ENCODE results near the gene AGPAT4. TPM values are rescaled to one million over a fixed set of nuclear protein-coding genes. Genes with fewer than 3 reads are reported as not detected.

Gene AGPAT4
- polyA plus RNA-seq, 1 of the 3 experiments (the other 2 are of a cell fraction), result 3.9 TPM

DNA sequence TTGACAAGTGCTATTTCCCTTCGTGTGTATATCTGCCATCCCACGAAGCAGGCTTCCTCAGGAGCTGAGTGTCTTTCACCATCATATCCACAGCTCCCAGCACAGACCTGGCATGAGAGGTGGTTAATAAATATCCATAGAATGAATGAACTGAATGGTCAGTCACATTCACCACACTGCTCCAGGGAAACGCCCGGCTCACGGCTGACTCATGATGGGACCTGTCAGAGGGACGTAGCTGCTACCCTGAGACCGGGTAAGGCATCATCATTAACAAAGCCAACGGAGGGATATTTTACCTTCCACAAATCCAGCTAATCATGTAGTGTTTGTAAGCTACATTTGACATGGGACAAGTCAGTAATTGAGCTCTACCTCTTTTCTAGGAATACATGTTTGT, 12.5 kb downstream of the AGPAT4 start (continued):
- TF ChIP-seq, protein P1, sequence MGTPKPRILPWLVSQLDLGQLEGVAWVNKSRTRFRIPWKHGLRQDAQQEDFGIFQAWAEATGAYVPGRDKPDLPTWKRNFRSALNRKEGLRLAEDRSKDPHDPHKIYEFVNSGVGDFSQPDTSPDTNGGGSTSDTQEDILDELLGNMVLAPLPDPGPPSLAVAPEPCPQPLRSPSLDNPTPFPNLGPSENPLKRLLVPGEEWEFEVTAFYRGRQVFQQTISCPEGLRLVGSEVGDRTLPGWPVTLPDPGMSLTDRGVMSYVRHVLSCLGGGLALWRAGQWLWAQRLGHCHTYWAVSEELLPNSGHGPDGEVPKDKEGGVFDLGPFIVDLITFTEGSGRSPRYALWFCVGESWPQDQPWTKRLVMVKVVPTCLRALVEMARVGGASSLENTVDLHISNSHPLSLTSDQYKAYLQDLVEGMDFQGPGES (IDR thresholded peaks at IDR 0.05; ENCODE audit: low read depth, low read length), result no peak
- TF ChIP-seq MXI1 (IDR thresholded peaks at IDR 0.05; ENCODE audit: low read depth, low read length), result no peak
- no peak for TF ChIP-seq GABPA (IDR thresholded peaks at IDR 0.05; ENCODE audit: low read depth)
- TF ChIP-seq FOXJ3 (CRISPR knock-in tag; IDR thresholded peaks at IDR 0.05), result no peak
- TF ChIP-seq, protein P2, sequence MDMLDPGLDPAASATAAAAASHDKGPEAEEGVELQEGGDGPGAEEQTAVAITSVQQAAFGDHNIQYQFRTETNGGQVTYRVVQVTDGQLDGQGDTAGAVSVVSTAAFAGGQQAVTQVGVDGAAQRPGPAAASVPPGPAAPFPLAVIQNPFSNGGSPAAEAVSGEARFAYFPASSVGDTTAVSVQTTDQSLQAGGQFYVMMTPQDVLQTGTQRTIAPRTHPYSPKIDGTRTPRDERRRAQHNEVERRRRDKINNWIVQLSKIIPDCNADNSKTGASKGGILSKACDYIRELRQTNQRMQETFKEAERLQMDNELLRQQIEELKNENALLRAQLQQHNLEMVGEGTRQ (IDR thresholded peaks at IDR 0.05; ENCODE audit: borderline replicate concordance, low read depth, low read length), result no peak
- no peak for TF ChIP-seq RCOR1 (IDR thresholded peaks at IDR 0.05; ENCODE audit: low read length)
- TF ChIP-seq, protein P3, sequence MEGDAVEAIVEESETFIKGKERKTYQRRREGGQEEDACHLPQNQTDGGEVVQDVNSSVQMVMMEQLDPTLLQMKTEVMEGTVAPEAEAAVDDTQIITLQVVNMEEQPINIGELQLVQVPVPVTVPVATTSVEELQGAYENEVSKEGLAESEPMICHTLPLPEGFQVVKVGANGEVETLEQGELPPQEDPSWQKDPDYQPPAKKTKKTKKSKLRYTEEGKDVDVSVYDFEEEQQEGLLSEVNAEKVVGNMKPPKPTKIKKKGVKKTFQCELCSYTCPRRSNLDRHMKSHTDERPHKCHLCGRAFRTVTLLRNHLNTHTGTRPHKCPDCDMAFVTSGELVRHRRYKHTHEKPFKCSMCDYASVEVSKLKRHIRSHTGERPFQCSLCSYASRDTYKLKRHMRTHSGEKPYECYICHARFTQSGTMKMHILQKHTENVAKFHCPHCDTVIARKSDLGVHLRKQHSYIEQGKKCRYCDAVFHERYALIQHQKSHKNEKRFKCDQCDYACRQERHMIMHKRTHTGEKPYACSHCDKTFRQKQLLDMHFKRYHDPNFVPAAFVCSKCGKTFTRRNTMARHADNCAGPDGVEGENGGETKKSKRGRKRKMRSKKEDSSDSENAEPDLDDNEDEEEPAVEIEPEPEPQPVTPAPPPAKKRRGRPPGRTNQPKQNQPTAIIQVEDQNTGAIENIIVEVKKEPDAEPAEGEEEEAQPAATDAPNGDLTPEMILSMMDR (IDR thresholded peaks at IDR 0.05), result no peak

DNA sequence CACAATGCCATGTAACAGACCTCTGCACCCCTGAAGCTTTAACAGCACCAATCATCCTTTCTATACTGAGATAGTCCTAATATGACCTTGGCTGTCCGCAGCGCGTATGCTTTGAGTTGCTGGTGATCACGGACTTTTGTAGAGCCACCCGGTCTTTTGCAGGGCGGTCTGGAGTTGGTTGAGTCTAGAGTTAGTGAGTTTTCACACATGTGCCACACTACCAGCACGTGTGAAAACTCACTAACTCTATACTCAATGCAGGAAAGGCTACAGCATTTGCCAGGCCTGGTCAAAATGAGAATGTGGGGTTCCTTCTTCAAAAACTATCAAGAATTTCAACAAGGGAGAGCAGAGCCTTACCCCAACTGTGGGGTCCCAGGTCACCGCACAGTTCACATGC, 14.6 kb downstream of the AGPAT4 start:
- DNase-seq, result no peak
- ChIA-PET POLR2A (no interaction called here), CTCF (interaction anchor here (2.3 kb wide), 1 partner anchor 10 kb away, joined by 7 read pairs; no protein-coding TSS in a partner anchor)
- TF ChIP-seq, protein P4, sequence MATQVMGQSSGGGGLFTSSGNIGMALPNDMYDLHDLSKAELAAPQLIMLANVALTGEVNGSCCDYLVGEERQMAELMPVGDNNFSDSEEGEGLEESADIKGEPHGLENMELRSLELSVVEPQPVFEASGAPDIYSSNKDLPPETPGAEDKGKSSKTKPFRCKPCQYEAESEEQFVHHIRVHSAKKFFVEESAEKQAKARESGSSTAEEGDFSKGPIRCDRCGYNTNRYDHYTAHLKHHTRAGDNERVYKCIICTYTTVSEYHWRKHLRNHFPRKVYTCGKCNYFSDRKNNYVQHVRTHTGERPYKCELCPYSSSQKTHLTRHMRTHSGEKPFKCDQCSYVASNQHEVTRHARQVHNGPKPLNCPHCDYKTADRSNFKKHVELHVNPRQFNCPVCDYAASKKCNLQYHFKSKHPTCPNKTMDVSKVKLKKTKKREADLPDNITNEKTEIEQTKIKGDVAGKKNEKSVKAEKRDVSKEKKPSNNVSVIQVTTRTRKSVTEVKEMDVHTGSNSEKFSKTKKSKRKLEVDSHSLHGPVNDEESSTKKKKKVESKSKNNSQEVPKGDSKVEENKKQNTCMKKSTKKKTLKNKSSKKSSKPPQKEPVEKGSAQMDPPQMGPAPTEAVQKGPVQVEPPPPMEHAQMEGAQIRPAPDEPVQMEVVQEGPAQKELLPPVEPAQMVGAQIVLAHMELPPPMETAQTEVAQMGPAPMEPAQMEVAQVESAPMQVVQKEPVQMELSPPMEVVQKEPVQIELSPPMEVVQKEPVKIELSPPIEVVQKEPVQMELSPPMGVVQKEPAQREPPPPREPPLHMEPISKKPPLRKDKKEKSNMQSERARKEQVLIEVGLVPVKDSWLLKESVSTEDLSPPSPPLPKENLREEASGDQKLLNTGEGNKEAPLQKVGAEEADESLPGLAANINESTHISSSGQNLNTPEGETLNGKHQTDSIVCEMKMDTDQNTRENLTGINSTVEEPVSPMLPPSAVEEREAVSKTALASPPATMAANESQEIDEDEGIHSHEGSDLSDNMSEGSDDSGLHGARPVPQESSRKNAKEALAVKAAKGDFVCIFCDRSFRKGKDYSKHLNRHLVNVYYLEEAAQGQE (IDR thresholded peaks at IDR 0.05; ENCODE audit: low read depth, low read length), result no peak
- TF ChIP-seq RCOR1 (IDR thresholded peaks at IDR 0.05; ENCODE audit: low read length), result no peak
- TF ChIP-seq TCF12 (IDR thresholded peaks at IDR 0.05), result no peak
- no peak for TF ChIP-seq NRF1 (IDR thresholded peaks at IDR 0.05; ENCODE audit: low read depth, low read length)
- TF ChIP-seq, protein P5, sequence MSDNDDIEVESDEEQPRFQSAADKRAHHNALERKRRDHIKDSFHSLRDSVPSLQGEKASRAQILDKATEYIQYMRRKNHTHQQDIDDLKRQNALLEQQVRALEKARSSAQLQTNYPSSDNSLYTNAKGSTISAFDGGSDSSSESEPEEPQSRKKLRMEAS (IDR thresholded peaks at IDR 0.05; ENCODE audit: low read depth), result no peak
- TF ChIP-seq POLR2AphosphoS5 (IDR thresholded peaks at IDR 0.05; ENCODE audit: low read depth, low read length), result no peak
- TF ChIP-seq, protein P6, sequence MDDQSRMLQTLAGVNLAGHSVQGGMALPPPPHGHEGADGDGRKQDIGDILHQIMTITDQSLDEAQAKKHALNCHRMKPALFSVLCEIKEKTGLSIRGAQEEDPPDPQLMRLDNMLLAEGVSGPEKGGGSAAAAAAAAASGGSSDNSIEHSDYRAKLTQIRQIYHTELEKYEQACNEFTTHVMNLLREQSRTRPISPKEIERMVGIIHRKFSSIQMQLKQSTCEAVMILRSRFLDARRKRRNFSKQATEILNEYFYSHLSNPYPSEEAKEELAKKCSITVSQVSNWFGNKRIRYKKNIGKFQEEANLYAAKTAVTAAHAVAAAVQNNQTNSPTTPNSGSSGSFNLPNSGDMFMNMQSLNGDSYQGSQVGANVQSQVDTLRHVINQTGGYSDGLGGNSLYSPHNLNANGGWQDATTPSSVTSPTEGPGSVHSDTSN (IDR thresholded peaks at IDR 0.05), result no peak
- no peak for TF ChIP-seq EP300 (IDR thresholded peaks at IDR 0.05; ENCODE audit: borderline replicate concordance in 1 of 2, low read depth in 1 of 2, low read length in 1 of 2)
- TF ChIP-seq NFIC (IDR thresholded peaks at IDR 0.05; ENCODE audit: borderline replicate concordance), result no peak
- TF ChIP-seq TEAD4 (IDR thresholded peaks at IDR 0.05; ENCODE audit: borderline replicate concordance, insufficient read depth), result no peak
- no peak for TF ChIP-seq GABPA (IDR thresholded peaks at IDR 0.05; ENCODE audit: low read depth)
- TF ChIP-seq, protein P3 (IDR thresholded peaks at IDR 0.05), result no peak
- no peak for TF ChIP-seq RAD21 (IDR thresholded peaks at IDR 0.05; ENCODE audit: low read length)
- TF ChIP-seq FOSL2 (IDR thresholded peaks at IDR 0.05; ENCODE audit: borderline replicate concordance, low read depth), result no peak
- no peak for TF ChIP-seq YY1 (IDR thresholded peaks at IDR 0.05; ENCODE audit: low read depth)
- no peak for TF ChIP-seq EZH2phosphoT487 (IDR thresholded peaks at IDR 0.05; ENCODE audit: borderline replicate concordance, low read depth)
- no peak for TF ChIP-seq JUND (IDR thresholded peaks at IDR 0.05)

More for the DNA sequence above, 14.6 kb downstream of the AGPAT4 start:
- Histone ChIP-seq H4K20me1 (ENCODE audit: insufficient read depth) (no peaks in the 10 kb centered on the region), H3F3A (replicated peaks; ENCODE audit: insufficient read depth) (peaks cover 12% of the 10 kb centered on the region), H3K27ac (ENCODE audit: low read depth in 2 of 2, low read length in 1 of 2) (no peak overlapping the region), H3K9me2 (no peaks in the 10 kb centered on the region), H2AFZ (ENCODE audit: low read depth) (no peak overlapping the region), H3K4me3 (ENCODE audit: low read depth in 2 of 2, low read length in 1 of 2) (no peak overlapping the region), H3K36me3 (replicated peaks in 1 of 2; ENCODE audit: control insufficient read depth in 1 of 2, insufficient read depth in 2 of 2, low read length in 1 of 2) (no peaks in the 10 kb centered on the region), H3K9me3 (no peaks in the 10 kb centered on the region), H3K79me2 (ENCODE audit: insufficient read depth) (peaks cover 7% of the 10 kb centered on the region; the same call in 1 of the 2 replicates), H3K27me3 (ENCODE audit: insufficient read depth) (no peaks in the 10 kb centered on the region), H3K9ac (no peak overlapping the region), H3K4me1 (ENCODE audit: control insufficient read depth in 1 of 2, insufficient read depth in 2 of 2, low read depth in 1 of 2, low read length in 1 of 2) (peaks cover 0 to 20% of the 10 kb centered on the region in 2 experiments; a peak in 3 of 4 replicates), H3K4me2 (no peak overlapping the region)
- WGBS (ENCODE audit: low lambda C conversion rate), result 98% methylated on average over 8 of the region's 8 CpGs
